ENCODE data around the gene MPC1.
A peak's percentile ranks its signal among the peaks of the same experiment; 100 is the strongest.

The MPC1 gene

DNA sequence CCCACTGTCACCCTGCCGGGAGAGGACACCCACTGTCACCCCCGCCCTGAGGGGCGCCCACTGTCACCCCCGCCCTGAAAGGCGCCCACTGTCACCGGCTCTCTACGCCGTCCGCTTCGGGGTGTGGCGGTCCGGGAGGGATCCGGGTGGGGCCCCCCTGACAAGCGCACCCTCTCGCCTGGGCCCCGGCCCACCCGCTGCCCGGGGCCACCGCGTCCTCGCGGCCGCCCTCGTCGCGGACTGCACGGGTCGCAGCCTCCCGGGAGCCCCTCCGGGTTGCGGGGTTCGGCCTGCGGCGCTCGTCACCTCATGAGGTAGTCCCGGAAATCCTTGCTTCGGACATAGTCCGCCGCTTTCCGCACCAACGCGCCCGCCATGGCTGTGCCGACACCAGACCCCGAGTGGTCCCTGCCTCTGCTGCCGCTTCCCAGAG is 224 bp downstream of the MPC1 start:
- Histone ChIP-seq H3K9me2 (replicated peaks; ENCODE audit: insufficient read depth, low read length) (no peaks in the 10 kb centered on the region), H3K9me3 (replicated peaks; ENCODE audit: insufficient read depth, low read length) (no peaks in the 10 kb centered on the region), H3F3A (ENCODE audit: insufficient read depth, low read length) (peaks cover 5% of the 10 kb centered on the region; the same call in 1 of the 2 replicates), H3K27me3 (replicated peaks; ENCODE audit: insufficient read depth, low read length) (no peaks in the 10 kb centered on the region), H3K4me1 (ENCODE audit: low read length) (no peaks in the 10 kb centered on the region), H3K4me2 (ENCODE audit: low read depth, low read length) (peak overlapping the region; percentile 62; the same call in 1 of the 2 replicates), H4K20me1 (ENCODE audit: insufficient read depth, low read length) (no peaks in the 10 kb centered on the region), H3K36me3 (replicated peaks; ENCODE audit: insufficient read depth, low read length) (no peaks in the 10 kb centered on the region), H3K79me2 (ENCODE audit: low read length) (peaks cover 43% of the 10 kb centered on the region), H2AFZ (ENCODE audit: low read length) (no peak overlapping the region), H3K27ac (ENCODE audit: low read length) (peak overlapping the region; percentile 89; the same call in 1 of the 2 replicates), H3K4me3 (ENCODE audit: low read length) (peak overlapping the region; percentile 86), H3K9ac (ENCODE audit: low read length) (peak overlapping the region; percentile 72)
- TF ChIP-seq EZH2 (optimal IDR thresholded peaks at IDR 0.05; ENCODE audit: low read depth, low read length) (no peak), EZH2phosphoT487 (IDR thresholded peaks at IDR 0.05; ENCODE audit: low read length) (no peak)
- TF ChIP-seq, protein P1, sequence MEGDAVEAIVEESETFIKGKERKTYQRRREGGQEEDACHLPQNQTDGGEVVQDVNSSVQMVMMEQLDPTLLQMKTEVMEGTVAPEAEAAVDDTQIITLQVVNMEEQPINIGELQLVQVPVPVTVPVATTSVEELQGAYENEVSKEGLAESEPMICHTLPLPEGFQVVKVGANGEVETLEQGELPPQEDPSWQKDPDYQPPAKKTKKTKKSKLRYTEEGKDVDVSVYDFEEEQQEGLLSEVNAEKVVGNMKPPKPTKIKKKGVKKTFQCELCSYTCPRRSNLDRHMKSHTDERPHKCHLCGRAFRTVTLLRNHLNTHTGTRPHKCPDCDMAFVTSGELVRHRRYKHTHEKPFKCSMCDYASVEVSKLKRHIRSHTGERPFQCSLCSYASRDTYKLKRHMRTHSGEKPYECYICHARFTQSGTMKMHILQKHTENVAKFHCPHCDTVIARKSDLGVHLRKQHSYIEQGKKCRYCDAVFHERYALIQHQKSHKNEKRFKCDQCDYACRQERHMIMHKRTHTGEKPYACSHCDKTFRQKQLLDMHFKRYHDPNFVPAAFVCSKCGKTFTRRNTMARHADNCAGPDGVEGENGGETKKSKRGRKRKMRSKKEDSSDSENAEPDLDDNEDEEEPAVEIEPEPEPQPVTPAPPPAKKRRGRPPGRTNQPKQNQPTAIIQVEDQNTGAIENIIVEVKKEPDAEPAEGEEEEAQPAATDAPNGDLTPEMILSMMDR (IDR thresholded peaks at IDR 0.05; ENCODE audit: low read length), result no peak
- DNase-seq, result no peak

DNA sequence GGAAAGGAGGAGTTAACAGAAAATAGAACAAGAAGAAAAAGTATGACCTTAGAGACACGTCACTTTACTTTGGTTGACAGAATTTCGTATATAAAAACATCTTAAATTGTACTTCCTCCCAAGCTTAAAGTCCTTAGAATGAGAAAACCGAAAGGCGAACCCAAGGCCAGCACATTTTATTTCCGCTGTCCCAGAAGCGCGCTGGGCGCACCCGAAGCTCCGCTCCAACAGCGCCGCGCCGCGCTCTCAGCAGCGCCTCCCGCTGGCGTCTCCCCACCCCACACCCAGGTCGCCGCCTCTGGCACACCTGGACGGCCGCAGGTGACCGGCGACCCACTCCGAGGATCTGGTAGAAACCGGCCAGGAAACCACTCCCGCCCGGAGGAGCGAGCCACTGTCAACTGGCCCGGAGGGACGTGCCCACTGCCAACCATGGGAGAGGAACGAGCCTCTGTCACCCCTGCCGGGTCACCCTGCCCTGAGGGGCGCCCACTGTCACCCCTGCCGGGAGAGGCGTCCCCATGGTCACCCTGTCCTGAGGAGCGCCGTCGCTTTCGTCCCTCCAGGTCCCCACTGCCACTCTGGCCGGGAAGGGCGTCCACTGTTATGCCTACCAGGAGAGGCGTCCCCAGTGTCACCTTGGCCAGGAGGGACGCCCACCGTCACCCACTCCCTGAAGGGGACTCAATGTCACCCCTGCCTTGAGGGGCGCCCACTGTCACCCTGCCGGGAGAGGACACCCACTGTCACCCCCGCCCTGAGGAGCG is 824 bp downstream of the MPC1 start:
- Histone ChIP-seq H3K4me2 (ENCODE audit: low read depth, low read length) (peak overlapping the region; percentile 68; the same call in 1 of the 2 replicates), H3K9me3 (replicated peaks; ENCODE audit: insufficient read depth, low read length) (no peaks in the 10 kb centered on the region), H4K20me1 (ENCODE audit: insufficient read depth, low read length) (no peaks in the 10 kb centered on the region), H3K79me2 (ENCODE audit: low read length) (peaks cover 48% of the 10 kb centered on the region), H3K9ac (ENCODE audit: low read length) (peak overlapping the region; percentile 72), H3K36me3 (replicated peaks; ENCODE audit: insufficient read depth, low read length) (no peaks in the 10 kb centered on the region), H3K4me1 (ENCODE audit: low read length) (no peaks in the 10 kb centered on the region), H3K27ac (ENCODE audit: low read length) (peak overlapping the region; percentile 89; the same call in 1 of the 2 replicates), H3K27me3 (replicated peaks; ENCODE audit: insufficient read depth, low read length) (no peaks in the 10 kb centered on the region), H3K4me3 (ENCODE audit: low read length) (peak overlapping the region; percentile 86), H3F3A (ENCODE audit: insufficient read depth, low read length) (peaks cover 5% of the 10 kb centered on the region; the same call in 1 of the 2 replicates), H2AFZ (ENCODE audit: low read length) (no peak overlapping the region), H3K9me2 (replicated peaks; ENCODE audit: insufficient read depth, low read length) (no peaks in the 10 kb centered on the region)
- peak; percentile 64 for DNase-seq
- TF ChIP-seq EZH2 (optimal IDR thresholded peaks at IDR 0.05; ENCODE audit: low read depth, low read length) (no peak), EZH2phosphoT487 (IDR thresholded peaks at IDR 0.05; ENCODE audit: low read length) (no peak)
- TF ChIP-seq, protein P1 (IDR thresholded peaks at IDR 0.05; ENCODE audit: low read length), result peak; percentile 61

DNA sequence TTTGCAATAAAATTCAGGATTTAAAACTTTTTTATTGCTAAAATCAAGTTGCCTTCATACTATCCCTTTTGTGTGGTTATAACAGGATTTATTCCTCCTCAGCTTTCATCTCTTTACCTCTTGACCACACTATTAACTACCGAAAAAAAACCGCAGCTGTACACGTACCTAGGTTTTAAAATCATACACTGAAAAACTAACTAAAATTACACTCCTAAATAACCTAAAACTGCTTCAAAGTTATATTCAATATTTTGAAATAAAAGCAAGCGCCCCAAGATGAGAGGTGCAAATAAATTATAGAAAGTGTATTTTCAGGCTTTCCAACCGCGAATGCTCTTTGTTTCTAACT is 1.4 kb downstream of the MPC1 start:
- H3K4me3 ChIP-seq (ENCODE audit: low read length), result peak overlapping the region; percentile 86
- peak overlapping the region; percentile 89; the same call in 1 of the 2 replicates for H3K27ac ChIP-seq (ENCODE audit: low read length)
- H3K27me3 ChIP-seq (replicated peaks; ENCODE audit: insufficient read depth, low read length), result no peaks in the 10 kb centered on the region
- H3K9me2 ChIP-seq (replicated peaks; ENCODE audit: insufficient read depth, low read length), result no peaks in the 10 kb centered on the region
- H3F3A ChIP-seq (ENCODE audit: insufficient read depth, low read length), result peaks cover 5% of the 10 kb centered on the region; the same call in 1 of the 2 replicates
- DNase-seq, result no peak
- H3K9me3 ChIP-seq (replicated peaks; ENCODE audit: insufficient read depth, low read length), result no peaks in the 10 kb centered on the region
- H3K36me3 ChIP-seq (replicated peaks; ENCODE audit: insufficient read depth, low read length), result no peaks in the 10 kb centered on the region
- peak overlapping the region; percentile 68; the same call in 1 of the 2 replicates for H3K4me2 ChIP-seq (ENCODE audit: low read depth, low read length)
- H2AFZ ChIP-seq (ENCODE audit: low read length), result no peak overlapping the region
- H3K79me2 ChIP-seq (ENCODE audit: low read length), result peaks cover 48% of the 10 kb centered on the region
- H3K9ac ChIP-seq (ENCODE audit: low read length), result peak overlapping the region; percentile 53; the same call in 1 of the 2 replicates
- no peaks in the 10 kb centered on the region for H4K20me1 ChIP-seq (ENCODE audit: insufficient read depth, low read length)
- H3K4me1 ChIP-seq (ENCODE audit: low read length), result no peaks in the 10 kb centered on the region
- TF ChIP-seq, protein P1 (IDR thresholded peaks at IDR 0.05; ENCODE audit: low read length), result no peak
- no peak for TF ChIP-seq EZH2phosphoT487 (IDR thresholded peaks at IDR 0.05; ENCODE audit: low read length)
- TF ChIP-seq EZH2 (optimal IDR thresholded peaks at IDR 0.05; ENCODE audit: low read depth, low read length), result no peak
